ENCODE results near the gene MYO1H.

MYO1H gene

GRCh38 chr12:109496306-109496705, 148.6 kb downstream of the MYO1H start:
- no peak for DNase-seq

GRCh38 chr12:109497675-109498074, 150.0 kb downstream of the MYO1H start:
- DNase-seq = no peak
